ENCODE results near the gene PLA2G4A. TPM values are rescaled to one million over a fixed set of nuclear protein-coding genes. Genes with fewer than 3 reads are reported as not detected.

The PLA2G4A gene
- polyA plus RNA-seq, 1 of the 3 experiments (the other 2 are of a cell fraction), result 0.26 TPM

DNA sequence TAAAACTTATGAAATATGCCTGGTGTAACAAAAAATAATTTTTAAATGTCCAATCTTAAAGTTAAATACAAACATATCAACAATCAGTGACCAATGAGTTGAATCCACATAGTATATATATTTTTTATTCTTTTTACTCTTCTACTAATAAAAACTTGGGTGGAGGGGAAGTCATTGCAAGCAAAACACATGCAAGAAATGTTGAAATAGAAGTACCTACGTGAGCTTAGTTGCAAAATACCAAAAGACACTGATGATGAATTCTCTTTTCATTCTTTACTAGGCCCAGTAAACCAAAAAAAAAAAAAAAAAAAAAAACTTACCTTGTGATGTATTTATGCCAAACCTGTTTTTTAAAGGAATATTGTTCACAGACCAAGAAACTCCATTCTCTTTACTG lies 26.4 kb upstream of the PLA2G4A start:
- no peak for TF ChIP-seq PBX3 (IDR thresholded peaks at IDR 0.05)
- no peak for TF ChIP-seq FOSL2 (IDR thresholded peaks at IDR 0.05; ENCODE audit: borderline replicate concordance, low read depth)
- no peak for TF ChIP-seq RAD21 (IDR thresholded peaks at IDR 0.05; ENCODE audit: low read length)
- TF ChIP-seq MEF2A (IDR thresholded peaks at IDR 0.05; ENCODE audit: borderline replicate concordance, low read depth), result no peak
- no peak for TF ChIP-seq EZH2phosphoT487 (IDR thresholded peaks at IDR 0.05; ENCODE audit: borderline replicate concordance, low read depth)
- TF ChIP-seq TEAD4 (IDR thresholded peaks at IDR 0.05; ENCODE audit: borderline replicate concordance, insufficient read depth), result no peak
- TF ChIP-seq RFX5 (IDR thresholded peaks at IDR 0.05; ENCODE audit: low read length), result no peak
- TF ChIP-seq, protein P1, sequence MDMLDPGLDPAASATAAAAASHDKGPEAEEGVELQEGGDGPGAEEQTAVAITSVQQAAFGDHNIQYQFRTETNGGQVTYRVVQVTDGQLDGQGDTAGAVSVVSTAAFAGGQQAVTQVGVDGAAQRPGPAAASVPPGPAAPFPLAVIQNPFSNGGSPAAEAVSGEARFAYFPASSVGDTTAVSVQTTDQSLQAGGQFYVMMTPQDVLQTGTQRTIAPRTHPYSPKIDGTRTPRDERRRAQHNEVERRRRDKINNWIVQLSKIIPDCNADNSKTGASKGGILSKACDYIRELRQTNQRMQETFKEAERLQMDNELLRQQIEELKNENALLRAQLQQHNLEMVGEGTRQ (IDR thresholded peaks at IDR 0.05; ENCODE audit: borderline replicate concordance, low read depth, low read length), result no peak
- TF ChIP-seq NFIC (IDR thresholded peaks at IDR 0.05; ENCODE audit: borderline replicate concordance), result no peak
- no peak for TF ChIP-seq RXRA (IDR thresholded peaks at IDR 0.05; ENCODE audit: borderline replicate concordance, low read depth)
- TF ChIP-seq SIN3A (IDR thresholded peaks at IDR 0.05; ENCODE audit: borderline replicate concordance, low read depth, low read length), result no peak
- TF ChIP-seq, protein P2, sequence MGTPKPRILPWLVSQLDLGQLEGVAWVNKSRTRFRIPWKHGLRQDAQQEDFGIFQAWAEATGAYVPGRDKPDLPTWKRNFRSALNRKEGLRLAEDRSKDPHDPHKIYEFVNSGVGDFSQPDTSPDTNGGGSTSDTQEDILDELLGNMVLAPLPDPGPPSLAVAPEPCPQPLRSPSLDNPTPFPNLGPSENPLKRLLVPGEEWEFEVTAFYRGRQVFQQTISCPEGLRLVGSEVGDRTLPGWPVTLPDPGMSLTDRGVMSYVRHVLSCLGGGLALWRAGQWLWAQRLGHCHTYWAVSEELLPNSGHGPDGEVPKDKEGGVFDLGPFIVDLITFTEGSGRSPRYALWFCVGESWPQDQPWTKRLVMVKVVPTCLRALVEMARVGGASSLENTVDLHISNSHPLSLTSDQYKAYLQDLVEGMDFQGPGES (IDR thresholded peaks at IDR 0.05; ENCODE audit: low read depth, low read length), result no peak
- no peak for TF ChIP-seq GATA2 (CRISPR knock-in tag; IDR thresholded peaks at IDR 0.05)
- Histone ChIP-seq H3K9me2 (no peaks in the 10 kb centered on the region), H3K4me3 (ENCODE audit: low read depth in 2 of 2, low read length in 1 of 2) (no peak overlapping the region), H2AFZ (ENCODE audit: low read depth) (no peak overlapping the region), H3K4me2 (no peak overlapping the region), H3K79me2 (ENCODE audit: insufficient read depth) (no peaks in the 10 kb centered on the region), H3K9me3 (no peaks in the 10 kb centered on the region), H4K20me1 (ENCODE audit: insufficient read depth) (no peaks in the 10 kb centered on the region), H3K4me1 (ENCODE audit: control insufficient read depth in 1 of 2, insufficient read depth in 2 of 2, low read depth in 1 of 2, low read length in 1 of 2) (no peaks in the 10 kb centered on the region), H3K9ac (no peak overlapping the region), H3K36me3 (replicated peaks in 1 of 2; ENCODE audit: control insufficient read depth in 1 of 2, insufficient read depth in 2 of 2, low read length in 1 of 2) (no peaks in the 10 kb centered on the region), H3K27ac (ENCODE audit: low read depth in 2 of 2, low read length in 1 of 2) (no peak overlapping the region), H3F3A (replicated peaks; ENCODE audit: insufficient read depth) (no peaks in the 10 kb centered on the region), H3K27me3 (ENCODE audit: insufficient read depth) (no peaks in the 10 kb centered on the region)
- no peak for DNase-seq
- POLR2A ChIA-PET, result no interaction called here
- 21% methylated on average over 1 of the region's 1 CpG for WGBS (ENCODE audit: low lambda C conversion rate)
- CTCF ChIA-PET, result no interaction called here

DNA sequence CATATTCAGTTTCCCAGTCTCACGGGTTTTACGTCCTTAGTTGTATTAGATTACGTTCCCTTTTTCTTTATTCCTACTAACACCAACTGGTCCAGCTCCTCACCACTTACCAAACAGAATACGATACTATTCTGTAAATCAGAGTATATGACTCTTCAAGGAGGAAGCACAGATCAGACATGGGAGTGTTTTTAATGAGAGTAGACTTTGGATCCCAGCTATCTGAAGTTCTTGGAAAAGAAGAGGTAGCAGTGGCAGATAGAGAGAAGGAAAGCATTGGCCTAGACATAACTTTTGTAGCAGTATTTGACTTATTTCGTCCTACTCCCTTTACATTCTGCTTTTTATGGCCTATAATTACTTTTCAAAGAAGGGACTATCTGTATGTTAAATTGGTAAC lies 24.1 kb upstream of the PLA2G4A start:
- Histone ChIP-seq H3K27me3 (ENCODE audit: insufficient read depth) (no peaks in the 10 kb centered on the region), H3K4me3 (ENCODE audit: low read depth in 2 of 2, low read length in 1 of 2) (no peak overlapping the region), H4K20me1 (ENCODE audit: insufficient read depth) (no peaks in the 10 kb centered on the region), H2AFZ (ENCODE audit: low read depth) (no peak overlapping the region), H3K79me2 (ENCODE audit: insufficient read depth) (no peaks in the 10 kb centered on the region), H3K4me1 (ENCODE audit: control insufficient read depth in 1 of 2, insufficient read depth in 2 of 2, low read depth in 1 of 2, low read length in 1 of 2) (no peaks in the 10 kb centered on the region), H3K9me2 (no peaks in the 10 kb centered on the region), H3K27ac (ENCODE audit: low read depth in 2 of 2, low read length in 1 of 2) (no peak overlapping the region), H3K4me2 (no peak overlapping the region), H3F3A (replicated peaks; ENCODE audit: insufficient read depth) (no peaks in the 10 kb centered on the region), H3K9me3 (no peaks in the 10 kb centered on the region), H3K36me3 (replicated peaks in 1 of 2; ENCODE audit: control insufficient read depth in 1 of 2, insufficient read depth in 2 of 2, low read length in 1 of 2) (no peaks in the 10 kb centered on the region), H3K9ac (no peak overlapping the region)
- DNase-seq, result no peak
- ChIA-PET CTCF (no interaction called here), POLR2A (no interaction called here)
- TF ChIP-seq MEF2A (IDR thresholded peaks at IDR 0.05; ENCODE audit: borderline replicate concordance, low read depth) (no peak), FOSL2 (IDR thresholded peaks at IDR 0.05; ENCODE audit: borderline replicate concordance, low read depth) (no peak), SMC3 (IDR thresholded peaks at IDR 0.05; ENCODE audit: low read depth, low read length) (no peak), EZH2phosphoT487 (IDR thresholded peaks at IDR 0.05; ENCODE audit: borderline replicate concordance, low read depth) (no peak), TCF12 (IDR thresholded peaks at IDR 0.05) (no peak), SIN3A (IDR thresholded peaks at IDR 0.05; ENCODE audit: borderline replicate concordance, low read depth, low read length) (no peak), EP300 (IDR thresholded peaks at IDR 0.05; ENCODE audit: borderline replicate concordance in 1 of 2, low read depth in 1 of 2, low read length in 1 of 2) (no peak), RFX5 (IDR thresholded peaks at IDR 0.05; ENCODE audit: low read length) (no peak), NFIC (IDR thresholded peaks at IDR 0.05; ENCODE audit: borderline replicate concordance) (no peak), CHD2 (IDR thresholded peaks at IDR 0.05; ENCODE audit: low read length, partially characterized antibody) (no peak), RCOR1 (IDR thresholded peaks at IDR 0.05; ENCODE audit: low read length) (no peak), RXRA (IDR thresholded peaks at IDR 0.05; ENCODE audit: borderline replicate concordance, low read depth) (no peak), POLR2AphosphoS5 (IDR thresholded peaks at IDR 0.05; ENCODE audit: low read depth, low read length) (no peak), RAD21 (IDR thresholded peaks at IDR 0.05; ENCODE audit: low read length) (no peak), YY1 (IDR thresholded peaks at IDR 0.05; ENCODE audit: low read depth) (no peak), JUND (IDR thresholded peaks at IDR 0.05) (no peak)
- TF ChIP-seq, protein P3, sequence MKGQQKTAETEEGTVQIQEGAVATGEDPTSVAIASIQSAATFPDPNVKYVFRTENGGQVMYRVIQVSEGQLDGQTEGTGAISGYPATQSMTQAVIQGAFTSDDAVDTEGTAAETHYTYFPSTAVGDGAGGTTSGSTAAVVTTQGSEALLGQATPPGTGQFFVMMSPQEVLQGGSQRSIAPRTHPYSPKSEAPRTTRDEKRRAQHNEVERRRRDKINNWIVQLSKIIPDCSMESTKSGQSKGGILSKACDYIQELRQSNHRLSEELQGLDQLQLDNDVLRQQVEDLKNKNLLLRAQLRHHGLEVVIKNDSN (IDR thresholded peaks at IDR 0.05; ENCODE audit: borderline replicate concordance, low read depth), result no peak
- TF ChIP-seq, protein P2 (IDR thresholded peaks at IDR 0.05; ENCODE audit: low read depth, low read length), result no peak
- WGBS (ENCODE audit: low lambda C conversion rate), result 26% methylated on average over 5 of the region's 5 CpGs
